Measurements from ENCODE around the gene TMEM175. TPM values are rescaled to one million over a fixed set of nuclear protein-coding genes. Genes with fewer than 3 reads are reported as not detected.

The TMEM175 gene
- total RNA-seq, 1 donor from 2014 or later: 24.5 TPM

DNA sequence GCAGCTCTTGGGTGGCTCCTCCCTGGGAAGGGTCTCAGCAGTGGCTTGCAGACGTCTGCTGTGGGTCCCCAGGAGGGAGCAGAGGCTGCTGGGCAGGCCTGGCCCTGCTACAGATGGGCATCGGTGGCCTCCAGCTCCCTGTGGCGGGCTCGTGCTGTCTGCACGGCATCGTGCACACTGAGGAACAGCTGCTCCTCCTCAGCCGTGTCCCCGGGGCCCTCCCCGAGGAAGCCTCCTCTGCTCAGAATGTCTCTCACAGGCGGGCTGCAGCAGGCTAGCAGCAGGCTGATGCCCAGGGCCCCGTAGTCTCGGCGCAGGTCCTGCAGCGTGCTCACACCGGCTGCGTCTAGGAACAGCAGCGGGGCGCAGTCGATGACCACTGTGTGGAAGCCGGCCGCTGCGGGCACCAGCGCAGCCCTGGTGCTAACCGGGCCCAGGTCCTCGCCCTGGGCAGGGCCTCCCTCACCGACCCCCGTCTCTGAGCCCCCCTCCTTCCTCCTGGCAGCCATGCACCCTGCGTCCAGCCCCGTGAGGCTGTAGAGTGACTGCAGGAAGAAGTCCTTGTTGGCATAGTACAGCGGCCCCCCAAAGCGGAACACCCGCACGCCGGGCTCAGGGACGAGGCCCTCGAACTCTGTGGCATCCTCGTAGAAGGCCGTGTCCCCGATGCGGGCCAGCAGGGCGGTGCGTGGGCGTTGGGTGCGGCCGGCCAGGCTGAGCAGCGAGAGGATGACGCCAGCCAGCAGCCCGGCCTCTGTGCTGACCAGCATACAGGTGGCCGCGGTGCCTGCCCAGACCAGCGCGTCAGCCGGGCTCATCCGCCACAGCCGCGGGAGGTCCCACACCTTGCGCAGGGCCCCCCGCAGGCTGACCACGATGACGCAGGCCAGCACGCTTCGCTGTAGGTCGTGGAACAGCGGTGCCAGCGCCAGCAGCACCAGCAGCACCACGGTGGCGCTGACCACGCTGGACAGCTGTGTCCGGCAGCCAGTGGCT lies 56.8 kb downstream of the TMEM175 start:
- CTCF ChIA-PET: interaction anchor here (2.4 to 3.7 kb wide), 2 partner anchors 56 to 247 kb away, joined by 14 to 43 read pairs; partner anchors contain the start of genes GAK and TMEM175

DNA sequence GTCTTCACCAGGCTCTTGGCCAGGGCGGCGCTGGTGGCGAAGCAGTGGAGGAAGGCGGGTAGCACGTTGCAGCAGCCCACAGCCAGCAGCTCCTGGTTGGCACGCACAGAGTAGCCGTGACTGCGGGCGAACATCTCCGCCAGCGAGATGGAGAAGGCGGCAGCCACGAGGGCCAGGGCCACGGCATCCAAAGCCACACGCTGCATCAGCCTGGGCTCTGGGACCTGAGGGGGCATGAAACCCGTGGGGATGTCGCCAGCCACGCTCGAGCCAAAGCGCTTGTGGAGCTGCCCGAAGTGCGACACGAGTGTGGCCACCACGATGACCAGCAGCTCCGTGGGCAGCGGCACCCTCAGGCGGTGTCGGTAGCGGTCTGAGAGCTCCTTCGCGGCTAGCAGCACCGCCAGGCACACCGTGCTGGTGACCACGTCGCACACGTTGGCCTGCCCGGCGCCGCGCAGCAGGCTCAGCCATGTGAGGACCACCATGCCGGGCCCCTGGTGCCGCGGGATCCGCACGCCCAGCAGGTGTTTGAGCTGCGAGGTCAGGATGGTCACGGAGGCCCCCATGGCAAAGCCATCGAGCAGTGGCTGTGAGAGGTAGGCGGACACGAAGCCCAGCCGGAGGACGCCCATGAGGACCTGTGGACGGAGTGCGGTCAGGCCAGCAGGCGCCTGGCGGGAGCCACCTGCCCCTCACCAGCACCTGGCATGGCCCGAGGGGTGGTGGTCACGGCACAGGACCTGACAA lies 57.6 kb downstream of the TMEM175 start:
- ATAC-seq (ENCODE audit: low read depth): no peak
- CTCF ChIA-PET: no interaction called here
- Mint-ChIP-seq H3K36me3 (ENCODE audit: low read depth) (peaks cover 8% of the 10 kb centered on the region), H3K9me3 (no peaks in the 10 kb centered on the region), H3K27me3 (no peaks in the 10 kb centered on the region), H3K4me3 (no peak overlapping the region), H3K27ac (no peak overlapping the region), H3K4me1 (peaks cover 17% of the 10 kb centered on the region)
- TF ChIP-seq, protein P1, sequence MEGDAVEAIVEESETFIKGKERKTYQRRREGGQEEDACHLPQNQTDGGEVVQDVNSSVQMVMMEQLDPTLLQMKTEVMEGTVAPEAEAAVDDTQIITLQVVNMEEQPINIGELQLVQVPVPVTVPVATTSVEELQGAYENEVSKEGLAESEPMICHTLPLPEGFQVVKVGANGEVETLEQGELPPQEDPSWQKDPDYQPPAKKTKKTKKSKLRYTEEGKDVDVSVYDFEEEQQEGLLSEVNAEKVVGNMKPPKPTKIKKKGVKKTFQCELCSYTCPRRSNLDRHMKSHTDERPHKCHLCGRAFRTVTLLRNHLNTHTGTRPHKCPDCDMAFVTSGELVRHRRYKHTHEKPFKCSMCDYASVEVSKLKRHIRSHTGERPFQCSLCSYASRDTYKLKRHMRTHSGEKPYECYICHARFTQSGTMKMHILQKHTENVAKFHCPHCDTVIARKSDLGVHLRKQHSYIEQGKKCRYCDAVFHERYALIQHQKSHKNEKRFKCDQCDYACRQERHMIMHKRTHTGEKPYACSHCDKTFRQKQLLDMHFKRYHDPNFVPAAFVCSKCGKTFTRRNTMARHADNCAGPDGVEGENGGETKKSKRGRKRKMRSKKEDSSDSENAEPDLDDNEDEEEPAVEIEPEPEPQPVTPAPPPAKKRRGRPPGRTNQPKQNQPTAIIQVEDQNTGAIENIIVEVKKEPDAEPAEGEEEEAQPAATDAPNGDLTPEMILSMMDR (IDR thresholded peaks at IDR 0.05): no peak
- no peak for DNase-seq
- POLR2A ChIA-PET: no interaction called here
- intact Hi-C loops (cut with micrococcal nuclease): loop anchor here (5.0 to 10.0 kb wide), 2 partner anchors 68 to 655 kb away; partner anchors contain the start of gene ZNF141

More for the DNA sequence above, 56.8 kb downstream of the TMEM175 start:
- Mint-ChIP-seq H3K27me3 (no peaks in the 10 kb centered on the region), H3K27ac (no peak overlapping the region), H3K36me3 (ENCODE audit: low read depth) (peaks cover 8% of the 10 kb centered on the region), H3K9me3 (no peaks in the 10 kb centered on the region), H3K4me1 (peaks cover 19% of the 10 kb centered on the region), H3K4me3 (no peak overlapping the region)
- ATAC-seq (ENCODE audit: low read depth): no peak
- POLR2A ChIA-PET: interaction anchor here (1.9 kb wide), 1 partner anchor 207 kb away, joined by 16 read pairs; no protein-coding TSS in a partner anchor
- intact Hi-C loops (cut with micrococcal nuclease): loop anchor here (5.0 to 10.0 kb wide), 2 partner anchors 67 to 654 kb away; partner anchors contain the start of gene ZNF141
- no peak for DNase-seq
- TF ChIP-seq, protein P1 (IDR thresholded peaks at IDR 0.05): no peak

DNA sequence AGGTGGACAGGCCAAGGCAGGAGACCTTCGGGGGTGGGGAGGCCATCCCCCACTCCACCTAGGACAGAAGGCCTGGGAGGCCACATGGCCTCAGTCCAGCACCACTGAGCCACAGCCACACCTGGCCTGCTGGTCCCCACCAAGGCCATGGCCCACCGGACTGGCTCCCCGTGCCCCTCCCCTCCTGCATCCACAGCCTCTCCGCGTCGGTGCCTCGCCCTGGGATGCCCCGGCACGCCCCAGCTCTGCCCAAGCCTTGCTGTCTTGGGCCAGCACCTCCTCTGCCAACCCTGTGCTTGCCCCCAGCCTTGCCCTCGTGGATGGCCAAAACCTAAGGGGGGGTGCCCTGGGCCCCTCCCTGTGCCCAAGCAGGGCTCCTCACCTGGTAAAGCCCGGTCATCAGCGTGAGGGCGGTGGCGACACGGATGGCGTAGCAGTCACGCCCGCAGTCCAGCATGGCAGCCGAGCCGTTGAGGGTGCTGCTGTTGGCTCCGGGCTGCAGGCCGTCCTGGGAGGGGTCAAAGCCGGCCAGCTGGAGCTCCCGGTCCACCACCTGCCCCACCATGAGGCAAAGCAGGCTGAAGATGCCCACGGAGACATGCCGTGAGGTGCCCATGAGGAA lies 58.6 kb downstream of the TMEM175 start:
- intact Hi-C loops (cut with micrococcal nuclease): no loop called here
- H3K36me3 Mint-ChIP-seq (ENCODE audit: low read depth): peaks cover 8% of the 10 kb centered on the region
- DNase-seq: no peak
- ChIA-PET CTCF (no interaction called here), POLR2A (interaction anchor here (0.6 kb wide), 1 partner anchor 25 kb away, joined by 3 read pairs; no protein-coding TSS in a partner anchor)
- no peak for ATAC-seq (ENCODE audit: low read depth)
- no peak overlapping the region for H3K4me3 Mint-ChIP-seq
- no peaks in the 10 kb centered on the region for H3K27me3 Mint-ChIP-seq
- H3K27ac Mint-ChIP-seq: no peak overlapping the region
- H3K9me3 Mint-ChIP-seq: no peaks in the 10 kb centered on the region
- peaks cover 9% of the 10 kb centered on the region for H3K4me1 Mint-ChIP-seq
- TF ChIP-seq, protein P1 (IDR thresholded peaks at IDR 0.05): no peak

DNA sequence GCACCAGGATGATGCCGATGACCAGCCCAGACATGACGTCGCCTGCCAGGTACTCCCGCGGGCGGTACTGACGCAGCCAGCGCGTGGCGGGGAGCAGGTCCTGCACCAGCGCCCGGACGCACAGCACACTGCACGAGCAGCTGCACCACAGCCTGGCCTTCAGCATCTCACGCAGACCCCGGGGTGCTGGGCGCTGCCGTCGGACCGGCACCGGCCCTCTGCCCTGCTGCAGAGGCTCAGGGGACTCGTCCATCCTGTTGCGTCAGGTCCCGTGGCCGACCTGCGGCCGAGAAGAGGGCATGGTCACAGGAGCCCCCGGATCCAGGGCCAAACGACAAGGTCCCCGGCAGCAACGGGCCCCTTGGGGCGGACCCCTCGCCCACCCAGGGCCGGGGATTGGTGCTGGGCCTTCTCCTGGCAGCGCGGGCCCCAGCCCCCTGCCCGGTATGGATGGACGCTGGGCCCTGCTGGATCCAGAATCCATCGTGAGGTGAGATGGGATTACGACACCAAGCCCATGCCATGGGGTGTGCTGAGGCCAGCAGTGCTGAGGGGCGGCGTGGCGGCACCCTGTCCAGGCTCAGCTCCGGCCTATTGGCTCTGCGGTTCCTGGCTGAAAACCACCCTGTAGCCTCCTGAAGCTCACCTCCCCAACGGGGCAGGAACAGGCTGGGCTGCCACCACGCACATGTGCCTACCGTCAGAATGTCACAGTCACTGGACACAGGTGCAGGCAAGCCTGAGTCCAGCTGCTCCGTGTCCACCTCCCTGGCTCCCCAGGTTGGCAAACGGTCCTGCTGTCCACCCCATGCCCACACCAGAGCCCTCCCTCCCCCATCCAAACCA lies 59.4 kb downstream of the TMEM175 start:
- peaks cover 8% of the 10 kb centered on the region for H3K36me3 Mint-ChIP-seq (ENCODE audit: low read depth)
- intact Hi-C loops (cut with micrococcal nuclease): no loop called here
- H3K9me3 Mint-ChIP-seq: no peaks in the 10 kb centered on the region
- ATAC-seq (ENCODE audit: low read depth) (no peak), DNase-seq (no peak)
- no peak overlapping the region for H3K4me3 Mint-ChIP-seq
- CTCF ChIA-PET: no interaction called here
- H3K4me1 Mint-ChIP-seq: peaks cover 4% of the 10 kb centered on the region
- TF ChIP-seq, protein P1 (IDR thresholded peaks at IDR 0.05): no peak
- POLR2A ChIA-PET: no interaction called here
- no peak overlapping the region for H3K27ac Mint-ChIP-seq
- H3K27me3 Mint-ChIP-seq: no peaks in the 10 kb centered on the region

Data from activated B cell treated with CpG ODN at 0.5 μM for 24 hours (primary cell).